ENCODE data around the gene CXADR. TPM values are rescaled to one million over a fixed set of nuclear protein-coding genes. Genes with fewer than 3 reads are reported as not detected.
"Not testable (repeated sequence)": the region's sequence is repeated elsewhere in the genome, so short reads cannot be mapped to it uniquely, and the experiment has no call there.

The CXADR gene
- total RNA-seq, 4 donors from 2014 or later = 5.0 to 198 (median 106) TPM

- Histone ChIP-seq H3K4me3 (no peak overlapping the region), H3K27ac (no peak overlapping the region), H3K4me1 (peaks cover 0 to 22% (median 0%) of the 10 kb centered on the region in 4 donors), H3K27me3 (no peaks in the 10 kb centered on the region), H3K9me3 (no peaks in the 10 kb centered on the region), H3K36me3 (peaks cover 0 to 3% (median 0%) of the 10 kb centered on the region in 3 donors)
- no peak for DNase-seq
- TF ChIP-seq CTCF (IDR thresholded peaks at IDR 0.05) = no peak
- TF ChIP-seq POLR2A (IDR thresholded peaks at IDR 0.05) = no peak
These were observed 7.2 kb downstream of the CXADR start for GRCh38 chr21:17519965-17520609.

GRCh38 chr21:17523007-17523451 lies 10.2 kb downstream of the CXADR start:
- Histone ChIP-seq H3K4me1 (peaks cover 0 to 26% (median 0%) of the 10 kb centered on the region in 4 donors), H3K27ac (peak overlapping the region in 3 of 4 donors; percentile 22 to 70 (median 67)), H3K27me3 (no peaks in the 10 kb centered on the region), H3K9me3 (no peaks in the 10 kb centered on the region), H3K4me3 (no peak overlapping the region), H3K36me3 (peaks cover 0 to 3% (median 0%) of the 10 kb centered on the region in 3 donors)
- TF ChIP-seq POLR2A (IDR thresholded peaks at IDR 0.05) = no peak
- TF ChIP-seq CTCF (IDR thresholded peaks at IDR 0.05) = no peak
- DNase-seq = peak in 1 of 3 donors; percentile 65

GRCh38 chr21:17523979-17524494 lies 11.2 kb downstream of the CXADR start:
- H3K36me3 ChIP-seq, H3K27me3 ChIP-seq, H3K4me3 ChIP-seq, DNase-seq, H3K9me3 ChIP-seq: not testable (repeated sequence)
- Histone ChIP-seq H3K4me1 (peaks cover 0 to 26% (median 0%) of the 10 kb centered on the region in 4 donors), H3K27ac (peak overlapping the region in 2 of 4 donors; percentile 47 to 70)

- no peaks in the 10 kb centered on the region for H3K9me3 ChIP-seq
- no peak overlapping the region for H3K4me3 ChIP-seq
- no peaks in the 10 kb centered on the region for H3K36me3 ChIP-seq
- H3K27ac ChIP-seq = no peak overlapping the region
- peaks cover 0 to 26% (median 0%) of the 10 kb centered on the region in 4 donors for H3K4me1 ChIP-seq
- H3K27me3 ChIP-seq = no peaks in the 10 kb centered on the region
- no peak for DNase-seq
- TF ChIP-seq POLR2A (IDR thresholded peaks at IDR 0.05) = no peak
- TF ChIP-seq CTCF (IDR thresholded peaks at IDR 0.05) = no peak
These were observed 11.8 kb downstream of the CXADR start for GRCh38 chr21:17524635-17525034.

- no peak overlapping the region for H3K27ac ChIP-seq
These were observed 13.9 kb downstream of the CXADR start for GRCh38 chr21:17526776-17527175.

More at GRCh38 chr21:17526776-17527175, 13.9 kb downstream of the CXADR start:
- H3K36me3 ChIP-seq = peaks cover 0 to 3% (median 0%) of the 10 kb centered on the region in 3 donors
- no peaks in the 10 kb centered on the region for H3K9me3 ChIP-seq
- H3K27me3 ChIP-seq = no peaks in the 10 kb centered on the region
- H3K4me3 ChIP-seq = no peak overlapping the region
- peaks cover 0 to 22% (median 0%) of the 10 kb centered on the region in 4 donors for H3K4me1 ChIP-seq
- no peak for TF ChIP-seq CTCF (IDR thresholded peaks at IDR 0.05)
- no peak for TF ChIP-seq POLR2A (IDR thresholded peaks at IDR 0.05)
- no peak for DNase-seq
